PFSK-1 (cell line): ENCODE results near the gene UBE2E1.

Experiments
- FOXP2 ChIP-seq: optimal IDR thresholded peaks from 2 replicates; pipeline ENCODE3; 2011; ENCODE audit warnings: borderline replicate concordance, control low read depth, inconsistent platforms; ENCODE audit not compliant: insufficient read depth; ENCODE audit errors: extremely low read length, extremely low read depth
- POLR2AphosphoS5 ChIP-seq: IDR thresholded peaks from 2 replicates; pipeline ENCODE4 v1.6.1; 2012; ENCODE audit warnings: low read depth, mild to moderate bottlenecking, control low read depth, low read length, moderate library complexity
- REST ChIP-seq, 2 experiments: IDR thresholded peaks; 2 replicates each; pipeline versions ENCODE4 v1.6.1 to v1.8.0; 2011 to 2012; ENCODE audit warnings: low read depth in 2 of 2, low read length in 2 of 2, control low read depth in 1 of 2, inconsistent platforms in 1 of 2, mild to moderate bottlenecking in 1 of 2, moderate library complexity in 1 of 2; ENCODE audit not compliant: insufficient read depth in 1 of 2
- SIN3A ChIP-seq: IDR thresholded peaks from 2 replicates; pipeline ENCODE4 v1.6.1; 2012; ENCODE audit warnings: mild to moderate bottlenecking, low read length, moderate library complexity, borderline replicate concordance; ENCODE audit not compliant: insufficient read depth
- TAF1 ChIP-seq: IDR thresholded peaks from 2 replicates; pipeline ENCODE4 v1.6.1; 2012; ENCODE audit warnings: low read length, control low read depth, borderline replicate concordance; ENCODE audit not compliant: insufficient read depth

Gene UBE2E1

DNA sequence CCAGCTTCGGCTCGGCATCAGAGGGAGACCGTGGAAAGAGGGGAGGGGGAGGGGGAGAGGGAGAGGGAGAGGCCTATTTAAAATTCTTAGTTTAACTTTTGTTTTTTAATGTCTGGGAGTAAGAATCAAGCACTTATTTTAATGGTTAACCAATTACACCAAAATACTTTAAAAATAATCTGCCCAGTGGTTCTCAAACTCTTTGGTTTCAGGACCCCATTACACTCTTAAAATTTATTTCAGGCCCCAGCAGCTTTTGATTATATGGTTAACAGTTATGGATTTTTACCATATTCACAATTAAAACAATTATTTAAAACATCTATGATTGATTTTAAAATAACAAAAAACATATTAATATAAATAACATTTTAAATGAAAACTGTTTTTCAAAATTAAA is 66.6 kb downstream of the UBE2E1 start:
- TF ChIP-seq TAF1 (no peak), REST (IDR thresholded peaks at IDR 0.05; ENCODE audit: insufficient read depth in 1 of 2, low read depth in 2 of 2, low read length in 2 of 2) (no peak), SIN3A (no peak), FOXP2 (no peak), POLR2AphosphoS5 (no peak)

DNA sequence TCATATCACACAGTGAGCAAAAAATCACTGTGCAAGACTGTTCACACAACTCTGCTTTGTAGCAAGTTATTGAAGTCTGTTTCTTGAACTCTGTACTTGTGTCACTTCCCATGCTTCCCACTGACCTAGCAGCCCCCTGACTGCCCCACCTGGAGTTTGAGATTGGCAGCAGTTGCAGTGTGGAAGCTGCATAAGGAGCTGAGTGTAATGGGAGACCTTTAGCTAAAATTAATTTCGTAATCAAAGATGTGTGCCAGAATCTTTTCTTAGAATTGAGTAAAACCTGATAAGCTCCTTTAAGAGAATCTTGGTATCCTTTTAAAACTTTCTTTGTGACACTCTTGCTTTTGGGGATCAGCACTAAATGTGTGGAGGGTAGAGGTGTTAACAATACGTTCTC is 68.2 kb downstream of the UBE2E1 start:
- TF ChIP-seq POLR2AphosphoS5 (no peak), SIN3A (no peak), TAF1 (no peak), REST (IDR thresholded peaks at IDR 0.05; ENCODE audit: insufficient read depth in 1 of 2, low read depth in 2 of 2, low read length in 2 of 2) (no peak), FOXP2 (no peak)

- no peak for TF ChIP-seq FOXP2
- no peak for TF ChIP-seq REST (IDR thresholded peaks at IDR 0.05; ENCODE audit: insufficient read depth in 1 of 2, low read depth in 2 of 2, low read length in 2 of 2)
- TF ChIP-seq POLR2AphosphoS5: no peak
- no peak for TF ChIP-seq SIN3A
- TF ChIP-seq TAF1: no peak
Measured at GRCh38 chr3:23874359-23875112, 68.8 kb downstream of the UBE2E1 start.

- TF ChIP-seq POLR2AphosphoS5 (no peak), SIN3A (no peak), TAF1 (no peak), REST (IDR thresholded peaks at IDR 0.05; ENCODE audit: insufficient read depth in 1 of 2, low read depth in 2 of 2, low read length in 2 of 2) (no peak), FOXP2 (no peak)
Measured at GRCh38 chr3:23875113-23875725, 69.5 kb downstream of the UBE2E1 start.

DNA sequence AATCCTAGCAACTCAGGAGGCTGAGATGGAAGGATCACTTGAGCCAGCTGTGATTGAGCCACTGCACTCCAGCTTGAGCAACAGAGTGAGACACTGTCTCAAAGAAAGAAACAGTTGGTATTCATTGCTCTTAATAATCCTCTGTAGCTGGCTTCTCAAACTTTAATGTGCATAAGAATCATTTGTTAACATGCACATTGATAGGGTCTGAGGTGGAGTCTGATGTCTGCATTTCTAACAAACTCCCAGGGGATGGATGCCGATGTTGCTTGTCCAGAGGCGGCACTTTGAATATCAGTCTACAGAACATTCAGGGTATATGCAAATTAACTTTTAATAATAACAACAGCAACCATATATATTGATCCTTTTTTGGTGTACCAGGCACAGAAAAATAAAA is 71.2 kb downstream of the UBE2E1 start:
- no peak for TF ChIP-seq FOXP2
- TF ChIP-seq REST (IDR thresholded peaks at IDR 0.05; ENCODE audit: insufficient read depth in 1 of 2, low read depth in 2 of 2, low read length in 2 of 2): no peak
- no peak for TF ChIP-seq TAF1
- TF ChIP-seq SIN3A: no peak
- no peak for TF ChIP-seq POLR2AphosphoS5
